MM.1S (cell line): ENCODE data around the gene TMED7.
A peak's percentile ranks its signal among the peaks of the same experiment; 100 is the strongest.

Experiments
- DNase-seq: peaks from one replicate; pipeline ENCODE4 v3.0.0-alpha.2; 2015
- H2AFZ ChIP-seq: fragments of 300-600 bp; sonication (generic); 2 replicates; pipeline ENCODE4 v1.6.0; 2016; ENCODE audit warnings: antibody characterized with exemption, low read length
- H3F3A ChIP-seq: fragments of 300-600 bp; sonication (generic); 2 replicates; pipeline ENCODE4 v1.6.1; 2016; ENCODE audit warnings: mild to moderate bottlenecking, antibody characterized with exemption, low read length, moderate library complexity, mixed read lengths; ENCODE audit not compliant: insufficient read depth
- H3K27ac ChIP-seq: fragments of 300-600 bp; sonication (generic); 2 replicates; pipeline ENCODE4 v1.5.1; 2016; ENCODE audit warnings: mild to moderate bottlenecking, low read length
- H3K27me3 ChIP-seq: fragments of 300-600 bp; sonication (generic); replicated peaks from 2 replicates; pipeline ENCODE4 v1.6.0; 2016; ENCODE audit warnings: low read length; ENCODE audit not compliant: insufficient read depth
- H3K36me3 ChIP-seq: fragments of 300-600 bp; sonication (generic); replicated peaks from 2 replicates; pipeline ENCODE4 v1.6.1; 2016; ENCODE audit warnings: mild to moderate bottlenecking, low read length, mixed read lengths; ENCODE audit not compliant: insufficient read depth
- H3K4me1 ChIP-seq: fragments of 300-600 bp; sonication (generic); 2 replicates; pipeline ENCODE4 v1.6.1; 2016; ENCODE audit warnings: low read length, mixed read lengths
- H3K4me2 ChIP-seq: fragments of 300-600 bp; sonication (generic); 2 replicates; pipeline ENCODE4 v1.6.0; 2016; ENCODE audit warnings: low read depth, low read length
- H3K4me3 ChIP-seq: fragments of 300-600 bp; sonication (generic); 2 replicates; pipeline ENCODE4 v1.5.1; 2016; ENCODE audit warnings: low read length, mixed read lengths
- H3K79me2 ChIP-seq: fragments of 300-600 bp; sonication (generic); 2 replicates; pipeline ENCODE4 v1.6.1; 2016; ENCODE audit warnings: mixed run types, low read length, mixed read lengths
- H3K9ac ChIP-seq: fragments of 300-600 bp; sonication (generic); 2 replicates; pipeline ENCODE4 v1.6.1; 2016; ENCODE audit warnings: low read length, mixed read lengths
- H3K9me2 ChIP-seq: fragments of 300-600 bp; sonication (generic); replicated peaks from 2 replicates; pipeline ENCODE4 v1.6.1; 2016; ENCODE audit warnings: mild to moderate bottlenecking, low read length, mixed read lengths; ENCODE audit not compliant: insufficient read depth
- H3K9me3 ChIP-seq: fragments of 300-600 bp; sonication (generic); replicated peaks from 2 replicates; pipeline ENCODE4 v1.6.1; 2016; ENCODE audit warnings: mild to moderate bottlenecking, low read length, mixed read lengths; ENCODE audit not compliant: insufficient read depth
- H4K20me1 ChIP-seq: fragments of 300-600 bp; sonication (generic); 2 replicates; pipeline ENCODE4 v1.6.1; 2016; ENCODE audit warnings: mild to moderate bottlenecking, low read length, moderate library complexity, mixed read lengths; ENCODE audit not compliant: insufficient read depth
- CTCF ChIP-seq: fragments of 300-600 bp; sonication (generic); IDR thresholded peaks from 2 replicates; pipeline ENCODE4 v1.5.1; 2016; ENCODE audit warnings: antibody characterized with exemption, low read length, mixed read lengths
- EZH2 ChIP-seq: fragments of 300-600 bp; sonication (generic); optimal IDR thresholded peaks from 2 replicates; pipeline ENCODE3; 2017; ENCODE audit warnings: low read depth, mild to moderate bottlenecking, antibody characterized with exemption, low read length, mixed read lengths
- EZH2phosphoT487 ChIP-seq: fragments of 300-600 bp; sonication (generic); IDR thresholded peaks from 2 replicates; pipeline ENCODE4 v1.6.1; 2018; ENCODE audit warnings: antibody characterized with exemption, low read length

Gene TMED7

DNA sequence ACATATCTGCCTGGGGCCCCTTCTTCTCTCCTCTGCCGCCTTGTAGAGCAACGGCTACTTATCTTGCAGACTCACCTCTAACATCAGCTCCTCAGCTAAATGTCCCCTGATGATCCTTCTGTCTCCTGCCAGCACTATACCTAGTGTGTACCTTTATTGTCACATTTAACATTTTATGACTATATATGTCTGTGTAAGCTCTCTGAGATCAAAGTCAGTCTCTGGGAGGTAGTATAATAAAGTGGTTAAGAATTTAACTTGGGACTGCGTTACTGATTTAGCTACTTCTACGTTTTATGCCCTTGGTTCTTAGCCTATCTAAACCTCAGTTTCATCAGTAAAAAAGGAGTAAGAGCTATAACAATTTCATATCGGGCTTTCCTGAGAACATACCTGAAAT is 2.2 kb downstream of the TMED7 start:
- Histone ChIP-seq H3F3A (no peaks in the 10 kb centered on the region; the same call in 1 of the 2 replicates), H4K20me1 (peaks cover 19% of the 10 kb centered on the region), H3K9ac (no peak overlapping the region), H3K27me3 (0 out of 2 replicates have a peak, but pooled peaks cover 1% of the 10 kb centered on the region), H3K4me2 (peak overlapping the region; percentile 65), H2AFZ (no peak overlapping the region), H3K9me3 (no peaks in the 10 kb centered on the region), H3K27ac (no peak overlapping the region), H3K36me3 (peaks cover 6% of the 10 kb centered on the region), H3K9me2 (no peaks in the 10 kb centered on the region), H3K79me2 (peaks cover 65% of the 10 kb centered on the region), H3K4me3 (peak overlapping the region; percentile 80; the same call in 1 of the 2 replicates), H3K4me1 (peaks cover 13% of the 10 kb centered on the region; the same call in 1 of the 2 replicates)
- no peak for DNase-seq
- no peak for TF ChIP-seq EZH2

- no peaks in the 10 kb centered on the region; the same call in 1 of the 2 replicates for H3F3A ChIP-seq
- H3K27ac ChIP-seq = no peak overlapping the region
- H3K79me2 ChIP-seq = peaks cover 66% of the 10 kb centered on the region
- no peak overlapping the region for H2AFZ ChIP-seq
- H3K9ac ChIP-seq = no peak overlapping the region
- no peak for TF ChIP-seq EZH2phosphoT487
- no peaks in the 10 kb centered on the region for H3K9me3 ChIP-seq
- no peaks in the 10 kb centered on the region for H3K27me3 ChIP-seq
- peaks cover 19% of the 10 kb centered on the region for H4K20me1 ChIP-seq
- no peaks in the 10 kb centered on the region for H3K9me2 ChIP-seq
- no peak overlapping the region for H3K4me3 ChIP-seq
- H3K4me1 ChIP-seq = peaks cover 13% of the 10 kb centered on the region; the same call in 1 of the 2 replicates
- H3K4me2 ChIP-seq = no peak overlapping the region
- peaks cover 11% of the 10 kb centered on the region for H3K36me3 ChIP-seq
- DNase-seq = no peak
Observed at GRCh38 chr5:115621365-115621900, 4.4 kb downstream of the TMED7 start.

DNA sequence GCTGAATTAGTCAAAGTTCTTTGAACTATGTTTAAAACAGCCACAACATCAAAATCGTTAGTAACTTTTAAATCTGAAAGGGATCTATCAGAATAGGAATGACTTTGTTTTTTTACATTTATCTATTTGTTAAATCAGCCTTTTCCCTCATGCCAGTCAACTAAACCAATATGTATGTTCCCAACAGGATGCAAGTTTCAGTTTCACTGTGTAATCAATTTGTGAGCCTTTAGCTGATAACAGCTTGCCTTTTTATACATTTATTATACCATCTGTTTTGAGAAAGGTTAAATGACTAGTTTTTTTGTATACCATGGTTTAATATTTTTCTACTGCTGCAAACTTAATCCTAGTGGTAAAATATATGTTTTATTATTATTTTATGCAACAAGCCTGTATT is 8.9 kb downstream of the TMED7 start:
- peaks cover 11% of the 10 kb centered on the region for H3K36me3 ChIP-seq
- no peak overlapping the region for H3K27ac ChIP-seq
- no peaks in the 10 kb centered on the region for H3K9me3 ChIP-seq
- H3K27me3 ChIP-seq = no peaks in the 10 kb centered on the region
- H4K20me1 ChIP-seq = peaks cover 7% of the 10 kb centered on the region; the same call in 1 of the 2 replicates
- H3K4me3 ChIP-seq = no peak overlapping the region
- DNase-seq = no peak
- H3K79me2 ChIP-seq = peaks cover 26% of the 10 kb centered on the region
- H3K9me2 ChIP-seq = no peaks in the 10 kb centered on the region
- no peak for TF ChIP-seq CTCF
- no peak for TF ChIP-seq EZH2phosphoT487
- TF ChIP-seq EZH2 = no peak
- no peak overlapping the region for H3K9ac ChIP-seq
- H3K4me2 ChIP-seq = no peak overlapping the region
- no peaks in the 10 kb centered on the region for H3F3A ChIP-seq
- no peak overlapping the region for H2AFZ ChIP-seq
- no peaks in the 10 kb centered on the region for H3K4me1 ChIP-seq

DNA sequence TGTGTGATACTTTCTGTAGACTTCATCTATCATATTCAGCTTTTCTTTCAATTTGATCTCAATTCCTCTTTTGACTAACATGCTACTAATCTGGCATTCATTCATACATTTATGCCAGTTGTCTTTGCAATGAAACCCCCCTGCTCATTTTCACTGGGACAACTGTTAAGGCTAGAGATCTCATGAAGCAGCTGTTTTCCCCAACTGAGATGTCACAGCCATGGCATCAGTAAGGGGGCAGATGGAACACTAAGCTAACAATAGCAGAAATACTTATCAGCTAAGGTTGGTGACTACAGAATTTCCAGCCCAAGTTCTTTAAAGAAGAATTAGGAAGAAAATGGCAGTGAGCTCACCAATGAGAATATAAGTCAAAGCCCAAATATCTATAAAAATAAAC is 9.4 kb downstream of the TMED7 start:
- H2AFZ ChIP-seq = no peak overlapping the region
- H3K9me3 ChIP-seq = no peaks in the 10 kb centered on the region
- TF ChIP-seq EZH2phosphoT487 (no peak), CTCF (no peak), EZH2 (no peak)
- no peak overlapping the region for H3K4me2 ChIP-seq
- H4K20me1 ChIP-seq = peaks cover 5% of the 10 kb centered on the region; the same call in 1 of the 2 replicates
- no peak overlapping the region for H3K27ac ChIP-seq
- no peaks in the 10 kb centered on the region for H3F3A ChIP-seq
- H3K4me1 ChIP-seq = no peaks in the 10 kb centered on the region
- no peaks in the 10 kb centered on the region for H3K27me3 ChIP-seq
- no peaks in the 10 kb centered on the region for H3K9me2 ChIP-seq
- no peak overlapping the region for H3K4me3 ChIP-seq
- peaks cover 22% of the 10 kb centered on the region for H3K79me2 ChIP-seq
- H3K36me3 ChIP-seq = peaks cover 11% of the 10 kb centered on the region
- no peak overlapping the region for H3K9ac ChIP-seq
- no peak for DNase-seq
